Measurements from ENCODE around the gene ZNF207.

GRCh38 chr17:32429598-32429997 is 79.6 kb downstream of the ZNF207 start:
- no peak for TF ChIP-seq CTCF (conservative IDR thresholded peaks at IDR 0.05; ENCODE audit: low read depth, low read length)
- no peak for TF ChIP-seq EZH2 (IDR thresholded peaks at IDR 0.05; ENCODE audit: borderline replicate concordance, low read depth, low read length, poor library complexity, severe bottlenecking)
